HepG2 (cell line): ENCODE measurements around the gene BABAM2. TPM values are rescaled to one million over a fixed set of nuclear protein-coding genes. Genes with fewer than 3 reads are reported as not detected.

Experiments
- FOSL1 ChIP-seq: sonication (generic); formaldehyde crosslinking; IDR thresholded peaks from 2 replicates; pipeline ENCODE4 v1.9.0; 2021; ENCODE audit warnings: missing genetic modification reagents, borderline replicate concordance
- HMG20A ChIP-seq: IDR thresholded peaks from 2 replicates; pipeline ENCODE4 v1.6.1; 2016; ENCODE audit warnings: borderline replicate concordance
- RCOR2 ChIP-seq: IDR thresholded peaks from 2 replicates; pipeline ENCODE4 v1.6.1; 2016; ENCODE audit warnings: missing biosample characterization, missing genetic modification reagents
- SIX1 ChIP-seq: sonication (generic); formaldehyde crosslinking; IDR thresholded peaks from 2 replicates; pipeline ENCODE4 v1.4.0; 2020; ENCODE audit warnings: missing genetic modification reagents, borderline replicate concordance
- TBL1XR1 ChIP-seq: fragments of 150-350 bp; IDR thresholded peaks from 2 replicates; pipeline ENCODE4 v1.6.1; 2014; ENCODE audit warnings: borderline replicate concordance, low read length; ENCODE audit not compliant: partially characterized antibody
- ZNF563 ChIP-seq: sonication (generic); formaldehyde crosslinking; IDR thresholded peaks from 2 replicates; pipeline ENCODE4 v1.8.0; 2022; ENCODE audit warnings: mild to moderate bottlenecking, moderate library complexity, missing genetic modification reagents
- polyA plus RNA-seq, 8 experiments: library from polyadenylated mRNA; depleted of rRNA in 3 of 8; stranded (reverse) in 7 of 8; unstranded in 1 of 8; fragments of >200 nt; fragmentation: Illumina TruSeq in 4 of 8; extraction: Trizol in 4 of 8; gene quantifications; 2 replicates each; pipeline versions ENCODE4 v1.2.1 to v1.2.3, GENCODE V29; 2011 to 2016; ENCODE audit warnings: low read depth in 4 of 8, missing spikeins in 1 of 8, mixed read lengths in 1 of 8; ENCODE audit not compliant: insufficient read depth in 1 of 8
- total RNA-seq, 5 experiments: library from RNA; depleted of rRNA; stranded (reverse); fragments of >200 nt; fragmentation: Illumina TruSeq; extraction: Trizol; gene quantifications; 2 replicates each; pipeline ENCODE4 v1.2.3, GENCODE V29; 2016; ENCODE audit warnings: low read depth in 1 of 5
- TF ChIP-seq, protein P1 (sequence below): sonication (generic); formaldehyde crosslinking; IDR thresholded peaks from 2 replicates; pipeline ENCODE4 v1.9.0; 2021; ENCODE audit warnings: missing genetic modification reagents, mild to moderate bottlenecking, borderline replicate concordance
- TF ChIP-seq, protein P2 (sequence below): sonication (generic); formaldehyde crosslinking; IDR thresholded peaks from 2 replicates; pipeline ENCODE4 v1.4.0; 2020; ENCODE audit warnings: missing genetic modification reagents
- TF ChIP-seq, protein P3 (sequence below): sonication (generic); formaldehyde crosslinking; IDR thresholded peaks from 2 replicates; pipeline ENCODE4 v1.4.0; 2020; ENCODE audit warnings: mild to moderate bottlenecking, missing genetic modification reagents, borderline replicate concordance
- TF ChIP-seq, protein P4 (sequence below): sonication (generic); formaldehyde crosslinking; IDR thresholded peaks from 2 replicates; pipeline ENCODE4 v1.4.0; 2020; ENCODE audit warnings: mild to moderate bottlenecking, missing genetic modification reagents, borderline replicate concordance

The BABAM2 gene
- total and polyA plus RNA-seq, 2 of the 13 experiments (the other 11 are each of a cell fraction or from before 2014, with no cell fraction given) = 24.9 to 28.0 TPM

DNA sequence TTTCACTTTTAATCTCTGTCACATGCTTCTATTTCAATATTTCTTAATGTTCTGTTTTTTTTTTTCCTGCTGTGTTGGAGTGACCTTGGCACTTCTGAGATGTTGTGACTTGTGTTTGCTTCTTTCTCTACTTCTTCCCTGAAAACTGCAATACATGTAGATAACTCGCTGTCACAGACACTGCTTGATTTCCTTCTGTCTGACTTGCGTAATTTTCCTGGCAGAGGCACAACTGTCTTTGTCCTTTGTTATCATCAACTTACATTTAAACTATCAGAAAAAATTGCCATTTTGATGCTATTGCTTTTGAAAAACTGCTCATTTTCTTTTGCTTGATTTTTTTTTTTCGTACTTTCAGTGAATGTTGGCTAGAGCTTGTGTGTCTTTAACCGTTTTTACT is 69.0 kb downstream of the BABAM2 start (continued):
- TF ChIP-seq, protein P1, sequence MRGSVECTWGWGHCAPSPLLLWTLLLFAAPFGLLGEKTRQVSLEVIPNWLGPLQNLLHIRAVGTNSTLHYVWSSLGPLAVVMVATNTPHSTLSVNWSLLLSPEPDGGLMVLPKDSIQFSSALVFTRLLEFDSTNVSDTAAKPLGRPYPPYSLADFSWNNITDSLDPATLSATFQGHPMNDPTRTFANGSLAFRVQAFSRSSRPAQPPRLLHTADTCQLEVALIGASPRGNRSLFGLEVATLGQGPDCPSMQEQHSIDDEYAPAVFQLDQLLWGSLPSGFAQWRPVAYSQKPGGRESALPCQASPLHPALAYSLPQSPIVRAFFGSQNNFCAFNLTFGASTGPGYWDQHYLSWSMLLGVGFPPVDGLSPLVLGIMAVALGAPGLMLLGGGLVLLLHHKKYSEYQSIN (CRISPR knock-in tag) = no peak
- TF ChIP-seq HMG20A (CRISPR knock-in tag) = 0 out of 2 replicates have a peak, but pooled peaks have one; percentile 29
- TF ChIP-seq, protein P2, sequence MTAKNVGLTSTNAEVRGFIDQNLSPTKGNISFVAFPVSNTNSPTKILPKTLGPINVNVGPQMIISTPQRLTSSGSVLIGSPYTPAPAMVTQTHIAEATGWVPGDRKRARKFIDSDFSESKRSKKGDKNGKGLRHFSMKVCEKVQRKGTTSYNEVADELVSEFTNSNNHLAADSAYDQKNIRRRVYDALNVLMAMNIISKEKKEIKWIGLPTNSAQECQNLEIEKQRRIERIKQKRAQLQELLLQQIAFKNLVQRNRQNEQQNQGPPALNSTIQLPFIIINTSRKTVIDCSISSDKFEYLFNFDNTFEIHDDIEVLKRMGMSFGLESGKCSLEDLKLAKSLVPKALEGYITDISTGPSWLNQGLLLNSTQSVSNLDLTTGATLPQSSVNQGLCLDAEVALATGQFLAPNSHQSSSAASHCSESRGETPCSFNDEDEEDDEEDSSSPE (CRISPR knock-in tag) = no peak
- no peak for TF ChIP-seq ZNF563 (CRISPR knock-in tag)
- peak; percentile 51; the same call in 1 of the 2 replicates for TF ChIP-seq RCOR2
- TF ChIP-seq, protein P3, sequence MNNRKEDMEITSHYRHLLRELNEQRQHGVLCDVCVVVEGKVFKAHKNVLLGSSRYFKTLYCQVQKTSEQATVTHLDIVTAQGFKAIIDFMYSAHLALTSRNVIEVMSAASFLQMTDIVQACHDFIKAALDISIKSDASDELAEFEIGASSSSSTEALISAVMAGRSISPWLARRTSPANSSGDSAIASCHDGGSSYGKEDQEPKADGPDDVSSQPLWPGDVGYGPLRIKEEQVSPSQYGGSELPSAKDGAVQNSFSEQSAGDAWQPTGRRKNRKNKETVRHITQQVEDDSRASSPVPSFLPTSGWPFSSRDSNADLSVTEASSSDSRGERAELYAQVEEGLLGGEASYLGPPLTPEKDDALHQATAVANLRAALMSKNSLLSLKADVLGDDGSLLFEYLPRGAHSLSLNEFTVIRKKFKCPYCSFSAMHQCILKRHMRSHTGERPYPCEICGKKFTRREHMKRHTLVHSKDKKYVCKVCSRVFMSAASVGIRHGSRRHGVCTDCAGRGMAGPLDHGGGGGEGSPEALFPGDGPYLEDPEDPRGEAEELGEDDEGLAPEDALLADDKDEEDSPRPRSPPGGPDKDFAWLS (CRISPR knock-in tag) = no peak
- TF ChIP-seq SIX1 (CRISPR knock-in tag) = no peak
- TF ChIP-seq FOSL1 = no peak
- TF ChIP-seq TBL1XR1 = no peak
- TF ChIP-seq, protein P4, sequence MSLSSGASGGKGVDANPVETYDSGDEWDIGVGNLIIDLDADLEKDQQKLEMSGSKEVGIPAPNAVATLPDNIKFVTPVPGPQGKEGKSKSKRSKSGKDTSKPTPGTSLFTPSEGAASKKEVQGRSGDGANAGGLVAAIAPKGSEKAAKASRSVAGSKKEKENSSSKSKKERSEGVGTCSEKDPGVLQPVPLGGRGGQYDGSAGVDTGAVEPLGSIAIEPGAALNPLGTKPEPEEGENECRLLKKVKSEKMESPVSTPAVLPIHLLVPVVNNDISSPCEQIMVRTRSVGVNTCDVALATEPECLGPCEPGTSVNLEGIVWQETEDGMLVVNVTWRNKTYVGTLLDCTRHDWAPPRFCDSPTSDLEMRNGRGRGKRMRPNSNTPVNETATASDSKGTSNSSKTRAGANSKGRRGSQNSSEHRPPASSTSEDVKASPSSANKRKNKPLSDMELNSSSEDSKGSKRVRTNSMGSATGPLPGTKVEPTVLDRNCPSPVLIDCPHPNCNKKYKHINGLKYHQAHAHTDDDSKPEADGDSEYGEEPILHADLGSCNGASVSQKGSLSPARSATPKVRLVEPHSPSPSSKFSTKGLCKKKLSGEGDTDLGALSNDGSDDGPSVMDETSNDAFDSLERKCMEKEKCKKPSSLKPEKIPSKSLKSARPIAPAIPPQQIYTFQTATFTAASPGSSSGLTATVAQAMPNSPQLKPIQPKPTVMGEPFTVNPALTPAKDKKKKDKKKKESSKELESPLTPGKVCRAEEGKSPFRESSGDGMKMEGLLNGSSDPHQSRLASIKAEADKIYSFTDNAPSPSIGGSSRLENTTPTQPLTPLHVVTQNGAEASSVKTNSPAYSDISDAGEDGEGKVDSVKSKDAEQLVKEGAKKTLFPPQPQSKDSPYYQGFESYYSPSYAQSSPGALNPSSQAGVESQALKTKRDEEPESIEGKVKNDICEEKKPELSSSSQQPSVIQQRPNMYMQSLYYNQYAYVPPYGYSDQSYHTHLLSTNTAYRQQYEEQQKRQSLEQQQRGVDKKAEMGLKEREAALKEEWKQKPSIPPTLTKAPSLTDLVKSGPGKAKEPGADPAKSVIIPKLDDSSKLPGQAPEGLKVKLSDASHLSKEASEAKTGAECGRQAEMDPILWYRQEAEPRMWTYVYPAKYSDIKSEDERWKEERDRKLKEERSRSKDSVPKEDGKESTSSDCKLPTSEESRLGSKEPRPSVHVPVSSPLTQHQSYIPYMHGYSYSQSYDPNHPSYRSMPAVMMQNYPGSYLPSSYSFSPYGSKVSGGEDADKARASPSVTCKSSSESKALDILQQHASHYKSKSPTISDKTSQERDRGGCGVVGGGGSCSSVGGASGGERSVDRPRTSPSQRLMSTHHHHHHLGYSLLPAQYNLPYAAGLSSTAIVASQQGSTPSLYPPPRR = no peak
